OCI-LY1 (cell line): ENCODE measurements around the gene GAS2L3.

Experiments used
- H2AFZ ChIP-seq: fragments of 200-600 bp; sonication (generic), shearing (Covaris generic); 2 replicates; pipeline ENCODE4 v1.6.0; 2014; ENCODE audit warnings: antibody characterized with exemption, mild to moderate bottlenecking, low read length
- H3F3A ChIP-seq: fragments of 200-600 bp; sonication (generic), shearing (Covaris generic); 2 replicates; pipeline ENCODE4 v1.6.0; 2014; ENCODE audit warnings: mild to moderate bottlenecking, antibody characterized with exemption, low read length, moderate library complexity; ENCODE audit not compliant: insufficient read depth
- H3K27ac ChIP-seq: fragments of 200-600 bp; sonication (generic); 2 replicates; pipeline ENCODE4 v1.5.1; 2014; ENCODE audit warnings: low read length, mixed run types, mild to moderate bottlenecking, low read depth; ENCODE audit not compliant: poor library complexity, severe bottlenecking
- H3K27me3 ChIP-seq: fragments of 200-600 bp; sonication (generic); 2 replicates; pipeline ENCODE4 v1.6.0; 2014; ENCODE audit warnings: antibody characterized with exemption, mild to moderate bottlenecking, low read length, moderate library complexity; ENCODE audit not compliant: insufficient read depth
- H3K36me3 ChIP-seq: fragments of 200-600 bp; sonication (generic); 2 replicates; pipeline ENCODE4 v1.6.1; 2014; ENCODE audit warnings: mild to moderate bottlenecking, antibody characterized with exemption, low read length, moderate library complexity, mixed read lengths; ENCODE audit not compliant: insufficient read depth
- H3K4me1 ChIP-seq: fragments of 200-600 bp; sonication (generic); 2 replicates; pipeline ENCODE4 v1.5.1; 2014; ENCODE audit warnings: mild to moderate bottlenecking, low read length, moderate library complexity; ENCODE audit not compliant: insufficient read depth, severe bottlenecking
- H3K4me2 ChIP-seq: fragments of 200-600 bp; sonication (generic), shearing (Covaris generic); 2 replicates; pipeline ENCODE4 v1.6.1; 2014; ENCODE audit warnings: low read length
- H3K4me3 ChIP-seq: fragments of 200-600 bp; sonication (generic); 2 replicates; pipeline ENCODE4 v1.5.1; 2014; ENCODE audit warnings: low read length, low read depth, mild to moderate bottlenecking, mixed read lengths; ENCODE audit not compliant: poor library complexity, severe bottlenecking
- H3K79me2 ChIP-seq: fragments of 200-600 bp; shearing (Covaris generic); 2 replicates; pipeline ENCODE4 v1.6.1; 2016; ENCODE audit warnings: mixed run types, low read length, mixed read lengths; ENCODE audit not compliant: insufficient read depth
- H3K9ac ChIP-seq: fragments of 200-600 bp; sonication (generic), shearing (Covaris generic); 2 replicates; pipeline ENCODE4 v1.6.1; 2014; ENCODE audit warnings: mild to moderate bottlenecking, low read length, mixed read lengths
- H3K9me2 ChIP-seq: fragments of 200-600 bp; sonication (generic), shearing (Covaris generic); 2 replicates; pipeline ENCODE4 v1.6.1; 2014; ENCODE audit warnings: low read depth, mild to moderate bottlenecking, low read length, mixed read lengths
- H3K9me3 ChIP-seq: fragments of 200-600 bp; shearing (Covaris generic); 2 replicates; pipeline ENCODE4 v1.6.1; 2014; ENCODE audit warnings: low read length, mixed read lengths
- H4K20me1 ChIP-seq: fragments of 200-600 bp; sonication (generic), shearing (Covaris generic); 2 replicates; pipeline ENCODE4 v1.6.0; 2016; ENCODE audit warnings: mild to moderate bottlenecking, low read length; ENCODE audit not compliant: insufficient read depth
- CTCF ChIP-seq: fragments of 200-600 bp; sonication (generic), shearing (Covaris generic); IDR thresholded peaks from 2 replicates; pipeline ENCODE4 v1.5.1; 2017; ENCODE audit warnings: mild to moderate bottlenecking, antibody characterized with exemption, low read length, moderate library complexity, mixed read lengths
- EZH2 ChIP-seq: fragments of 200-600 bp; sonication (generic), shearing (Covaris generic); IDR thresholded peaks from 2 replicates; pipeline ENCODE4 v1.8.0; 2017; ENCODE audit warnings: borderline replicate concordance, mixed run types, mild to moderate bottlenecking, antibody characterized with exemption, low read length, moderate library complexity, mixed read lengths

The GAS2L3 gene

GRCh38 chr12:100553936-100554335 lies 19.5 kb upstream of the GAS2L3 start:
- no peak overlapping the region for H3K9ac ChIP-seq
- H3K27ac ChIP-seq, result no peak overlapping the region
- H3K27me3 ChIP-seq, result no peaks in the 10 kb centered on the region; the same call in 1 of the 2 replicates
- no peaks in the 10 kb centered on the region for H3K79me2 ChIP-seq
- H3K36me3 ChIP-seq, result no peaks in the 10 kb centered on the region
- H3K4me1 ChIP-seq, result no peaks in the 10 kb centered on the region
- H3K9me3 ChIP-seq, result no peaks in the 10 kb centered on the region
- no peak for TF ChIP-seq EZH2
- no peak for TF ChIP-seq CTCF
- H3K4me3 ChIP-seq, result no peak overlapping the region
- no peak overlapping the region for H2AFZ ChIP-seq
- no peaks in the 10 kb centered on the region for H4K20me1 ChIP-seq
- no peak overlapping the region for H3K4me2 ChIP-seq
- H3K9me2 ChIP-seq, result no peaks in the 10 kb centered on the region
- H3F3A ChIP-seq, result no peaks in the 10 kb centered on the region

- peak; percentile 60 for TF ChIP-seq CTCF
- no peak for TF ChIP-seq EZH2
- no peak overlapping the region for H3K9ac ChIP-seq
Measured at GRCh38 chr12:100554608-100555077, 18.8 kb upstream of the GAS2L3 start.

GRCh38 chr12:100555722-100556121 lies 17.8 kb upstream of the GAS2L3 start:
- H3K27ac ChIP-seq, result no peak overlapping the region
- no peak for TF ChIP-seq EZH2
- no peak for TF ChIP-seq CTCF
- H3K9ac ChIP-seq, result no peak overlapping the region
- no peaks in the 10 kb centered on the region for H3K4me1 ChIP-seq
- no peak overlapping the region for H3K4me2 ChIP-seq
- no peaks in the 10 kb centered on the region for H4K20me1 ChIP-seq
- H3K79me2 ChIP-seq, result no peaks in the 10 kb centered on the region
- H3K36me3 ChIP-seq, result no peaks in the 10 kb centered on the region
- no peaks in the 10 kb centered on the region for H3F3A ChIP-seq
- no peak overlapping the region for H2AFZ ChIP-seq
- H3K4me3 ChIP-seq, result no peak overlapping the region
- no peaks in the 10 kb centered on the region for H3K9me3 ChIP-seq
- no peaks in the 10 kb centered on the region for H3K9me2 ChIP-seq
- H3K27me3 ChIP-seq, result no peaks in the 10 kb centered on the region; the same call in 1 of the 2 replicates

More at GRCh38 chr12:100554608-100555077, 18.8 kb upstream of the GAS2L3 start:
- H3K27ac ChIP-seq, result no peak overlapping the region
- H3K36me3 ChIP-seq, result no peaks in the 10 kb centered on the region
- no peak overlapping the region for H2AFZ ChIP-seq
- no peak overlapping the region for H3K4me2 ChIP-seq
- H3K27me3 ChIP-seq, result no peaks in the 10 kb centered on the region; the same call in 1 of the 2 replicates
- H3K4me3 ChIP-seq, result no peak overlapping the region
- no peaks in the 10 kb centered on the region for H3K9me3 ChIP-seq
- H3F3A ChIP-seq, result no peaks in the 10 kb centered on the region
- no peaks in the 10 kb centered on the region for H3K79me2 ChIP-seq
- no peaks in the 10 kb centered on the region for H3K9me2 ChIP-seq
- no peaks in the 10 kb centered on the region for H3K4me1 ChIP-seq
- no peaks in the 10 kb centered on the region for H4K20me1 ChIP-seq
